Hematopoietic multipotent progenitor cell treated with erythropoietin and hydrocortisone succinate and interleukin-3 and kit ligand, for 4 days (in vitro differentiated cells): Measurements from ENCODE around the gene PLEKHN1.

Source experiments
- DNase-seq: peaks from one replicate; pipeline ENCODE4 v3.0.0-alpha.2; 2015

PLEKHN1 gene

GRCh38 chr1:966135-966703, at the start of gene PLEKHN1:
Gene PLEKHN1 (plus strand): TSS chr1:966482. CDS start chr1:966532, 50 bp downstream.
- no peak for DNase-seq

- DNase-seq, result no peak
These were observed 49.2 kb upstream of the PLEKHN1 start for GRCh38 chr1:917076-917459.

- no peak for DNase-seq
These were observed 48.7 kb upstream of the PLEKHN1 start for GRCh38 chr1:917466-918091.

GRCh38 chr1:918353-918752, 47.9 kb upstream of the PLEKHN1 start:
- DNase-seq, result no peak

- DNase-seq, result no peak
These were observed 47.4 kb upstream of the PLEKHN1 start for GRCh38 chr1:918843-919242.

- DNase-seq, result no peak
These were observed 46.9 kb upstream of the PLEKHN1 start for GRCh38 chr1:919271-919872.

- DNase-seq, result no peak
These were observed 46.3 kb upstream of the PLEKHN1 start for GRCh38 chr1:920010-920409.

- no peak for DNase-seq
These were observed 45.8 kb upstream of the PLEKHN1 start for GRCh38 chr1:920521-920920.

GRCh38 chr1:921011-921837, 45.1 kb upstream of the PLEKHN1 start:
- peak; percentile 88 for DNase-seq

- DNase-seq, result peak; percentile 86
These were observed 42.9 kb upstream of the PLEKHN1 start, which contains the start of gene SAMD11 for GRCh38 chr1:923131-923990. Gene SAMD11 (plus strand): TSS chr1:923923. CDS start chr1:924432, 509 bp downstream.

- DNase-seq, result no peak
These were observed 42.2 kb upstream of the PLEKHN1 start for GRCh38 chr1:923991-924655.

- peak; percentile 49 for DNase-seq
These were observed 41.4 kb upstream of the PLEKHN1 start for GRCh38 chr1:924656-925560.

GRCh38 chr1:925561-926421, 40.5 kb upstream of the PLEKHN1 start:
- DNase-seq, result no peak

GRCh38 chr1:927234-927633, 39.0 kb upstream of the PLEKHN1 start:
- no peak for DNase-seq

- no peak for DNase-seq
These were observed 38.5 kb upstream of the PLEKHN1 start for GRCh38 chr1:927748-928147.

- peak; percentile 41 for DNase-seq
These were observed 37.2 kb upstream of the PLEKHN1 start for GRCh38 chr1:928825-929661.

GRCh38 chr1:929712-930632, 36.3 kb upstream of the PLEKHN1 start:
- DNase-seq, result no peak

- DNase-seq, result no peak
These were observed 35.6 kb upstream of the PLEKHN1 start for GRCh38 chr1:930633-931138.
